Endothelial cell of umbilical vein (primary cell): ENCODE measurements around the gene ZNF595. TPM values are rescaled to one million over a fixed set of nuclear protein-coding genes. Genes with fewer than 3 reads are reported as not detected.
"Not testable (repeated sequence)": the region's sequence is repeated elsewhere in the genome, so short reads cannot be mapped to it uniquely, and the experiment has no call there.

ENCODE experiments used
- BruUV-seq: library from RNA; stranded (reverse); fragments of 400-500 nt; replicated peaks from 2 replicates; lab custom pipeline; 2021; lab: Mats Ljungman, UMichigan
- CTCF ChIA-PET: fragments of 300-600, 350-600 bp; sonication (Branson Sonifier 250); formaldehyde crosslinking; loops from one replicate; lab custom pipeline; 2021; ENCODE audit warnings: antibody characterized with exemption, inconsistent platforms; lab: Charles Lee
- POLR2A ChIA-PET: fragments of 300-600, 350-600 bp; sonication (Branson Sonifier 250); formaldehyde crosslinking; loops from one replicate; lab custom pipeline; 2021; ENCODE audit warnings: antibody characterized with exemption, inconsistent platforms; lab: Charles Lee
- DNase-seq: peaks from one replicate; pipeline ENCODE4 v3.0.0-alpha.2; 2011; ENCODE audit warnings: low read depth, low spot score
- FAIRE-seq: peaks from 2 replicates; lab custom pipeline; 2011; peaks lifted over from hg19 to GRCh38; lab: Jason Lieb, UNC
- H2AFZ ChIP-seq: 2 replicates; pipeline ENCODE4 v1.6.0; 2012; ENCODE audit warnings: low read depth, low read length, control low read depth, inconsistent platforms
- H3K27ac ChIP-seq: 2 replicates; pipeline ENCODE4 v1.5.1; 2011; ENCODE audit warnings: low read depth, mild to moderate bottlenecking, control low read depth, low read length, moderate library complexity; ENCODE audit not compliant: insufficient read depth
- H3K27me3 ChIP-seq, 2 experiments: 2 replicates each; pipeline versions ENCODE4 v1.6.0 to v1.6.1; 2011; ENCODE audit warnings: low read length in 2 of 2, mixed read lengths in 1 of 2; ENCODE audit not compliant: control insufficient read depth in 2 of 2, insufficient read depth in 2 of 2
- H3K36me3 ChIP-seq, 2 experiments: 2 replicates in 1 of 2; 3 replicates in 1 of 2; pipeline ENCODE4 v1.5.1; 2011; ENCODE audit warnings: low read length in 2 of 2, mild to moderate bottlenecking in 1 of 2, moderate library complexity in 1 of 2; ENCODE audit not compliant: control insufficient read depth in 2 of 2, insufficient read depth in 2 of 2; ENCODE audit errors: extremely low read depth in 1 of 2
- H3K4me1 ChIP-seq: 3 replicates; pipeline ENCODE4 v1.5.1; 2011; ENCODE audit warnings: mild to moderate bottlenecking, low read length; ENCODE audit not compliant: control insufficient read depth, insufficient read depth; ENCODE audit errors: extremely low read depth
- H3K4me2 ChIP-seq: 2 replicates; pipeline ENCODE4 v1.6.1; 2011; ENCODE audit warnings: low read length, control low read depth, mixed read lengths; ENCODE audit not compliant: insufficient read depth
- H3K4me3 ChIP-seq, 3 experiments: fragments of 200-600 bp in 1 of 3; sonication (generic), shearing (Covaris generic) in 1 of 3; replicated peaks in 1 of 3; 2 replicates each; pipeline ENCODE4 v1.5.1; 2011 to 2016; ENCODE audit warnings: control low read depth in 3 of 3, low read length in 3 of 3, mild to moderate bottlenecking in 2 of 3, inconsistent platforms in 1 of 3, low read depth in 1 of 3, moderate library complexity in 1 of 3; ENCODE audit not compliant: insufficient read depth in 1 of 3
- H3K79me2 ChIP-seq: 2 replicates; pipeline ENCODE4 v1.6.0; 2012; ENCODE audit warnings: low read length, inconsistent platforms; ENCODE audit not compliant: control insufficient read depth, insufficient read depth
- H3K9ac ChIP-seq: replicated peaks from 2 replicates; pipeline ENCODE3; 2011; ENCODE audit warnings: low read length, control low read depth; ENCODE audit not compliant: insufficient read depth; ENCODE audit errors: extremely low read depth
- H3K9me1 ChIP-seq: replicated peaks from 3 replicates; pipeline ENCODE4 v1.6.0; 2011; ENCODE audit warnings: mild to moderate bottlenecking, low read length; ENCODE audit not compliant: control insufficient read depth, insufficient read depth; ENCODE audit errors: extremely low read depth
- H3K9me3 ChIP-seq: replicated peaks from 2 replicates; pipeline ENCODE4 v1.5.1; 2012; ENCODE audit warnings: low read length, inconsistent platforms; ENCODE audit not compliant: control insufficient read depth, insufficient read depth
- H4K20me1 ChIP-seq: replicated peaks from 2 replicates; pipeline ENCODE3; 2011; ENCODE audit warnings: mild to moderate bottlenecking, low read length; ENCODE audit not compliant: control insufficient read depth, insufficient read depth; ENCODE audit errors: extremely low read depth
- EZH2 ChIP-seq: IDR thresholded peaks from 2 replicates; pipeline ENCODE4 v1.6.1; 2012; ENCODE audit warnings: borderline replicate concordance, low read depth, mild to moderate bottlenecking, moderate library complexity, low read length, inconsistent platforms; ENCODE audit not compliant: severe bottlenecking
- FOS ChIP-seq: IDR thresholded peaks from 2 replicates; pipeline ENCODE4 v1.6.1; 2011; ENCODE audit warnings: mild to moderate bottlenecking, low read length, moderate library complexity, borderline replicate concordance; ENCODE audit not compliant: insufficient read depth
- GATA2 ChIP-seq: IDR thresholded peaks from 2 replicates; pipeline ENCODE4 v1.7.0; 2011; ENCODE audit warnings: low read depth, mild to moderate bottlenecking, moderate library complexity, mixed read lengths, low read length; ENCODE audit not compliant: insufficient read length, insufficient read depth
- JUN ChIP-seq: IDR thresholded peaks from 2 replicates; pipeline ENCODE4 v1.6.1; 2011; ENCODE audit warnings: borderline replicate concordance, low read depth; ENCODE audit not compliant: insufficient read length, insufficient read depth
- MYC ChIP-seq: IDR thresholded peaks from one replicate; pipeline ENCODE4 v1.6.1; 2011; ENCODE audit warnings: mild to moderate bottlenecking, low read depth, low read length
- POLR2A ChIP-seq: IDR thresholded peaks from 2 replicates; pipeline ENCODE4 v1.6.1; 2012; ENCODE audit warnings: low read depth, mild to moderate bottlenecking, control low read depth, low read length
- POLR2AphosphoS5 ChIP-seq: IDR thresholded peaks from 2 replicates; pipeline ENCODE4 v1.6.1; 2012; ENCODE audit warnings: low read depth, mild to moderate bottlenecking, control low read depth, low read length, moderate library complexity; ENCODE audit not compliant: insufficient read depth
- dilution Hi-C: fragments of 300-500 bp; cut with MboI; formaldehyde crosslinking; loops from one replicate; pipeline ENCODE4 v1.15.0; 2019; ENCODE audit warnings: low sequenced_read_pairs; ENCODE audit not compliant: extremely low pct_ligation_motif_present
- intact Hi-C: fragments of 100-400 bp; cut with micrococcal nuclease; formaldehyde crosslinking; loops from one replicate; pipeline ENCODE4 v1.10.0; 2022
- polyA plus RNA-seq, 4 experiments: library from polyadenylated mRNA; depleted of rRNA in 3 of 4; stranded (reverse) in 3 of 4; unstranded in 1 of 4; fragments of >200 nt; gene quantifications; 2 replicates each; pipeline versions ENCODE4 v1.2.1 to v1.2.3, GENCODE V29; 2011 to 2012; ENCODE audit warnings: missing spikeins in 1 of 4
- total RNA-seq: library from RNA; stranded (reverse); gene quantifications from 2 replicates; pipeline ENCODE4 v1.2.3, GENCODE V29; 2021
- TF ChIP-seq, protein P1 (sequence below): IDR thresholded peaks from 2 replicates; pipeline ENCODE4 v1.6.1; 2011; ENCODE audit not compliant: insufficient read depth, insufficient read length
- TF ChIP-seq, protein P2 (sequence below), 2 donors: IDR thresholded peaks; 1 replicate in 1 of 2; 2 replicates in 1 of 2; pipeline ENCODE4 v1.5.1; 2011; ENCODE audit warnings: low read length in 2 of 2, mild to moderate bottlenecking in 2 of 2, moderate library complexity in 2 of 2, control low read depth in 1 of 2, inconsistent platforms in 1 of 2, low read depth in 1 of 2; ENCODE audit not compliant: insufficient read depth in 1 of 2; ENCODE audit errors: extremely low read depth in 1 of 2

ZNF595 gene
- total and polyA plus RNA-seq, 2 donors (not counting 3 experiments of a cell fraction or from before 2014, with no cell fraction given), result 1.8 to 11.1 TPM

- peaks cover 0 to 6% of the 10 kb centered on the region in 2 experiments for H3K36me3 ChIP-seq
- H3K4me2 ChIP-seq, result no peak overlapping the region
- BruUV-seq, result no TSS peak
- no peak overlapping the region for H3K27ac ChIP-seq
- H3K9me1 ChIP-seq, result no peaks in the 10 kb centered on the region
- H3K9ac ChIP-seq, result no peak overlapping the region
- FAIRE-seq (no peak), DNase-seq (no peak)
- no peak overlapping the region for H3K4me3 ChIP-seq
- CTCF ChIA-PET, result no interaction called here
- intact Hi-C loops (no loop called here), dilution Hi-C loops (no loop called here)
- H3K27me3 ChIP-seq, result no peaks in the 10 kb centered on the region
- TF ChIP-seq, protein P1, sequence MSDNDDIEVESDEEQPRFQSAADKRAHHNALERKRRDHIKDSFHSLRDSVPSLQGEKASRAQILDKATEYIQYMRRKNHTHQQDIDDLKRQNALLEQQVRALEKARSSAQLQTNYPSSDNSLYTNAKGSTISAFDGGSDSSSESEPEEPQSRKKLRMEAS, result no peak
- no peak for TF ChIP-seq POLR2AphosphoS5
- TF ChIP-seq POLR2A, result no peak
- TF ChIP-seq, protein P2, sequence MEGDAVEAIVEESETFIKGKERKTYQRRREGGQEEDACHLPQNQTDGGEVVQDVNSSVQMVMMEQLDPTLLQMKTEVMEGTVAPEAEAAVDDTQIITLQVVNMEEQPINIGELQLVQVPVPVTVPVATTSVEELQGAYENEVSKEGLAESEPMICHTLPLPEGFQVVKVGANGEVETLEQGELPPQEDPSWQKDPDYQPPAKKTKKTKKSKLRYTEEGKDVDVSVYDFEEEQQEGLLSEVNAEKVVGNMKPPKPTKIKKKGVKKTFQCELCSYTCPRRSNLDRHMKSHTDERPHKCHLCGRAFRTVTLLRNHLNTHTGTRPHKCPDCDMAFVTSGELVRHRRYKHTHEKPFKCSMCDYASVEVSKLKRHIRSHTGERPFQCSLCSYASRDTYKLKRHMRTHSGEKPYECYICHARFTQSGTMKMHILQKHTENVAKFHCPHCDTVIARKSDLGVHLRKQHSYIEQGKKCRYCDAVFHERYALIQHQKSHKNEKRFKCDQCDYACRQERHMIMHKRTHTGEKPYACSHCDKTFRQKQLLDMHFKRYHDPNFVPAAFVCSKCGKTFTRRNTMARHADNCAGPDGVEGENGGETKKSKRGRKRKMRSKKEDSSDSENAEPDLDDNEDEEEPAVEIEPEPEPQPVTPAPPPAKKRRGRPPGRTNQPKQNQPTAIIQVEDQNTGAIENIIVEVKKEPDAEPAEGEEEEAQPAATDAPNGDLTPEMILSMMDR (IDR thresholded peaks at IDR 0.05; ENCODE audit: extremely low read depth in 1 of 2, insufficient read depth in 1 of 2, low read depth in 1 of 2, low read length in 2 of 2), result no peak
- no peak for TF ChIP-seq MYC
- no peak for TF ChIP-seq JUN
- no peak for TF ChIP-seq FOS
- TF ChIP-seq GATA2, result no peak
- no peak for TF ChIP-seq EZH2
- H2AFZ ChIP-seq, result no peak overlapping the region
- POLR2A ChIA-PET, result no interaction called here
- no peaks in the 10 kb centered on the region for H3K79me2 ChIP-seq
- H4K20me1 ChIP-seq, result no peaks in the 10 kb centered on the region
- H3K4me1 ChIP-seq, result no peaks in the 10 kb centered on the region
- peaks cover 18% of the 10 kb centered on the region for H3K9me3 ChIP-seq
Observed at GRCh38 chr4:85951-86350, 32.8 kb downstream of the ZNF595 start.

DNA sequence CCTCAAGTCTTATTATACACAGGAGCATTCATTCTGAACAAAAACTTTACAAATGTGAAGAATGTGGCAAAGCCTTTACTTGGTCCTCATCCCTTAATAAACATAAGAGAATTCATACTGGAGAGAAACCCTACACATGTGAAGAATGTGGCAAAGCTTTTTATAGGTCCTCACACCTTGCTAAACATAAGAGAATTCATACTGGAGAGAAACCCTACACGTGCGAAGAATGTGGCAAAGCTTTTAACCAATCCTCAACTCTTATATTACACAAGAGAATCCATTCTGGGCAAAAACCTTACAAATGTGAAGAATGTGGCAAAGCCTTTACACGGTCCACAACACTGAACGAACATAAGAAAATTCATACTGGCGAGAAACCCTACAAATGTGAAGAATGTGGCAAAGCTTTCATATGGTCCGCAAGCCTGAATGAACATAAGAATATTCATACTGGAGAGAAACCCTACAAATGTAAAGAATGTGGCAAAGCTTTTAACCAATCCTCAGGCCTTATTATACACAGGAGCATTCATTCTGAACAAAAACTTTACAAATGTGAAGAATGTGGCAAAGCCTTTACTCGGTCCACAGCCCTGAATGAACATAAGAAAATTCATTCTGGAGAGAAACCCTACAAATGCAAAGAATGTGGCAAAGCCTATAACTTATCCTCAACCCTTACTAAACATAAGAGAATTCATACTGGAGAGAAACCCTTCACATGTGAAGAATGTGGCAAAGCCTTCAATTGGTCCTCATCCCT is 33.6 kb downstream of the ZNF595 start:
- H3K9me3 ChIP-seq, result peaks cover 18% of the 10 kb centered on the region
- not testable (repeated sequence) for H3K36me3 ChIP-seq

More for the DNA sequence above, 33.6 kb downstream of the ZNF595 start:
- H3K79me2 ChIP-seq, H2AFZ ChIP-seq, FAIRE-seq, H3K9me1 ChIP-seq, dilution Hi-C loops, DNase-seq, BruUV-seq, H3K4me3 ChIP-seq, H3K4me2 ChIP-seq, H3K27ac ChIP-seq, H4K20me1 ChIP-seq, H3K4me1 ChIP-seq, H3K27me3 ChIP-seq, intact Hi-C loops, POLR2A ChIA-PET, CTCF ChIA-PET, H3K9ac ChIP-seq: not testable (repeated sequence)
